SKM-1 treated with dmso at 0.1 percent for 144 hours (cell line): ENCODE data around the gene ACP3.

Experiments used
- DNase-seq: peaks from one replicate; lab custom pipeline; 2025; ENCODE audit not compliant: unreplicated experiment; lab: John Stamatoyannopoulos, UW

ACP3 gene

DNA sequence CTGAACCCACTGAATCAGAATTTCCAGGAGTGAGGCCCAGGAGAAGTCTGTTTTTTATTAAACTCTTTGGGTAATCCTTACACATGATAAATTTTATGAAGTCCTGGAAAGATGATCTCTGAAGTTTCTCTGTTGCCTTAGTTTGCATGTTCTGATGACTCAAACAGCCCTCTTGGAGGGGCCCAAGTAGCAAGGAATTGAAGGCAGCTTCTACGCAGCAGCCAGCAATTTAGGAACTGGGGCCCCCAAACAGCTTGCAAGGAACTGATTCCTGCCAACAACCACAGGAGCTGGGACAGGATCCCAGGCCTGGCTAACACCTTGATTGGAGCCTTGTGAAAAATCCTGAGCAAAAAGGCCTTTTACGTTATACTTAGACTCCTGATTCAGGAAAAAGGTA is 5.4 kb upstream of the ACP3 start:
- DNase-seq = no peak

DNA sequence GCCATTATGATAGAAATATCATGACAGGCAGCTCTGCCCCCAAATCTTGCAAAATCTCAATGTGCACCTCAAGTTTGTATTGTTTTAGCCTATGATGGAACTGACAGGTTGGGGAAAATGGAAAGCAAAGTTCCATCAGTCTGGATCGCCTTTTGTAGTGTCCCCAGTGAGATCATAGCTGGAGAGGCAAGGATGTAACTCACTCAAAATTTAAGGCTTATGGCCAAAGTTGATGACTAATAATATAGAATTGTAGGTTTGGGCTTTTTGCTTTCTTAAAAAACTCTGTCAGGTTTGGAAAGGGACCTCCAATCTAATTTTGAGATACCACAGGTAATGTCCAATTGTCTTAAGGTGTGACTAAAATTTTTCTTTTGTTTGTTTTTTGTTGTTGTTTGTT is 1.4 kb upstream of the ACP3 start:
- DNase-seq = no peak

DNA sequence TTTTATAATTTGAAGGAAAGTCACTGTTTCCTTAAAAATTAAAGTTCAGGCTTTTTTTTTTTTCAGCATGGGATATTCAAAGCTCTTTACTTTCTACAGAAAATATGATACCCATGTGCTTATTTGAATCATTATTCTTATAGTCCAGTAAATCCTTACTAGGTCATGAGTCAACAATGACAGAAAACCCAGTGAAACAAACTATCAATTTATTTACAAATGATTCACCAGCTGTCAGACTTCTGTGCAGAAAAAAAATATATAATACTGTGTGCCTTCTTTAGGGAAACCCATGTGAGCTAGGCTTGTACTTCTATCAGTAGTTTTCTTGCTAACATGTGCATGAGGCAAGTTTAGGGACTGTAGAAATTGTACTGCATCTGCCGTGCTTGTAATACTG is 1.2 kb downstream of the ACP3 start:
- DNase-seq = no peak

DNA sequence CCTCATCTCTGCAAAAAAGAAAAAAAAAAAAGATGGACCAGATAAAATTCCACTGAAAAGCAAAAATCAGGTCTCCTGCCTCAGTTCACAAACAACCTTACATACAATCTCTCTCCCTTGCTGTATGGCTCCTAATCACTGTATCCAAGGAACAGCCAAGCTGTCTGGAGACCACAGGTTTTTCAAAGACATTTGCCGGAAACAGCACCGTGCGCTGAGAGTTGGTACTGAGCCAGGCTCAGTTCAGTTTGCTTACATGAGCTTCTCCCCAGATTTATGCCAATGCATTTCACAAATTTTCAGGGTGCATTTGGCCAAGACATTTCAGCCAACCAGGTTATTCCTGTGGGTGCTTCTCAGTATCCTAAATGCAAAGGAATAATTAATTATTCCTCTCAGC is 4.1 kb downstream of the ACP3 start:
- DNase-seq = no peak

DNA sequence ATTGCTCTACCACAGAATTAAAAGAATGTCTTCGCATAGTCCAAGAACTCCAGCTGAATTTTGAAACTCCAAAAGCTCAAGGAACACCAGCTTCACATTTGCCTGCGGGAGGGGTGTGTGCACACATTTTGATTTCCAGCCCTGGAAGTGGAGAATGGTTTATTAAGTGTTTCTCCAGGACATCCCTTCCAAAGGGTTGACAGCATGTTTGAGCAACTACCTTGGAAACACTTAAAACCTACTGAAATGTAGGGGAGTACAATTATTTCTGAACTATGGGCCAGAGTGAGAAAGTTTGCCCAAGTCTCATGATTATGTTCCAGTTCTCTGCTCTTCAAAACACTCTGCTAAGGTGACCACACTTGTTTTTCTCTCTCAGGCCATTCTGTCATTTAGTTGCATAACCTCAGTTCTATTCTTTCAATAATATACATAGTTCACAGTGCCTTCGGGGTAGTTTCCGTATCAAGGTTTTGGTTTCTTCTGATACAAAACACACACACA is 7.9 kb downstream of the ACP3 start:
- DNase-seq = no peak

DNA sequence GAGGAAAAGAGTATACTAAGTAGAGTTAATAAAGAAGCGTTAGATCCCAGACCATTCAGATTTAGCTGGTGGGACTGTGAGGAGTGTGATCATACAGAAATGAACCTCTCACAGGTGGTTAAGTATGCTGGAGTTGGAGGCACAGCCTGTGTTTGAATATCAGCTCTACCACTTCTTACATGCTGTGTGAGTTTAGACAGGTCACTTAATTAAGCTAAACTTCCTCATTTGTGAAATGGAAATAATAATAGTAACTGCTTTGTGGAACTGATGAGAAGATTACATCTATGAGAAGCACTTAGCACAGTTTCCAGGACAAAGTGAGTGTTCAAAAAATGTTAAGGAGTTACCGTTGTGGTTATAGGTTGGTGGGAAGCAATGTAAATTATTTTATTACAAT is 8.4 kb downstream of the ACP3 start:
- peak; percentile 6 for DNase-seq

DNA sequence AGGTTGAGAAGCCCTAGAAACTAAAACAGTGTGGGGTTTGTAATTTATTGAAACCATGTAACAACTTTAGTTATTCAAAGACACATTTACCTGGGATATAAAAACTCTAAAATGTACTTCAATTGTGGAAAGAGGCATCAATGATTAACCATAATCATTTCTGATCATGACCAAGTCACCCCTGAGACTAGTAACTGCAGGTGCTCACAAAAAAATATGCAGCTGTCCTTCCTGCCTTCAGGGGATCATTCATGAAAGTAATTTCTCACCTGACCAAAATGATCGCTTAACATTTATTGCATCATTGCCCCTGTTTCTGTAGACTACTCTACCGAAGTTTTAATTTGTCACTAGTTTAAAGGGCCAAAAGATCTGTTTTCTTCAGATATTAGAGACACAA is 9.0 kb downstream of the ACP3 start:
- DNase-seq = no peak

DNA sequence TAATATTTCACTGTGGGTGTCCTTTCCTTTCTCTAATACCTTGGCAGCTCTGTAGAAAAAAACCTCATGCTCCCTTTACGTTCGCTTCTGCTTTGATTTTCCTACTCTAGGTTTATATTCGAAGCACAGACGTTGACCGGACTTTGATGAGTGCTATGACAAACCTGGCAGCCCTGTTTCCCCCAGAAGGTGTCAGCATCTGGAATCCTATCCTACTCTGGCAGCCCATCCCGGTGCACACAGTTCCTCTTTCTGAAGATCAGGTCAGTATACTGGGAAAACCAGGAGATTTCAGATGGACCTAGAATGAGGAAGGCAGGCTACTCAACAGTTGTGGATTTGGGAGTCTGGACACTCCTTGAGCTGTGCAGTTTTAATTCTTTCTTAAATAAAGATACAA is 14.9 kb downstream of the ACP3 start:
- DNase-seq = no peak

DNA sequence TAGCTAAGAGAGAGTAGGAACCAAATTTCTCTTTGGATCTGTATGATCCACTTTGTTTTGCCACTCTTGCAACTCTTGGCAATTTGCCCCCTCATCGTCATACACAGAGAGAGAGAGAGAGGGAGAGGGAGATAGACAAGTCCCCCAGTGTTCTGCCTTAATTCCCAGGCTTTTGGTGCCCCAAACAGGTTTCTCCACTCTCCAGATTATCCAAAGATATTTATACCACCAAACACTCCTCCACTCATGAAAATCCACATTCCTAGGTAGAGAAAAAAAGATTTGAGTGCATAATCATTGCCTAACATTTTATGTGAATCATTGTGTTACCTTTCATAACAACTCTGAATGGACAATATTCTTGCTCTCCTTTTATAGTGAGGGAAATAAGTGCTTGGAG is 15.3 kb downstream of the ACP3 start:
- DNase-seq = no peak

DNA sequence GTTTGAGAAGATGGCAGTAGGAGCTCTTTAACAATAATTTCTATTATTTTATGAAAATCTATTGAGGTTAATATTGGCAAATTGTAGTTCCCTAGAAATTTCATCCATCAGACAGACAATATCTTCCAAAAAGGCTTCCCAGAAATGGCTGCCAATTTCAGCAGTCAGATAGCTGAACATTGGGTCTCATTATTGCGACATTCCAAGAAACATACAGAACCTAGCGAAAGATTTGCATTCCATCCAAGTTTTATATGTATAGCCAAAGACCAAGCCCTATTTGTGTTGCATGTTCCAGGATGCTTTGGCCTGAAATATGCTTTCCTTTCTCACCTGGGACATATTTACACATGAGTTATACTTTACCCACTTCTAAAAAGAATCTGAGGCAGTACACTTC is 24.5 kb downstream of the ACP3 start:
- no peak for DNase-seq

DNA sequence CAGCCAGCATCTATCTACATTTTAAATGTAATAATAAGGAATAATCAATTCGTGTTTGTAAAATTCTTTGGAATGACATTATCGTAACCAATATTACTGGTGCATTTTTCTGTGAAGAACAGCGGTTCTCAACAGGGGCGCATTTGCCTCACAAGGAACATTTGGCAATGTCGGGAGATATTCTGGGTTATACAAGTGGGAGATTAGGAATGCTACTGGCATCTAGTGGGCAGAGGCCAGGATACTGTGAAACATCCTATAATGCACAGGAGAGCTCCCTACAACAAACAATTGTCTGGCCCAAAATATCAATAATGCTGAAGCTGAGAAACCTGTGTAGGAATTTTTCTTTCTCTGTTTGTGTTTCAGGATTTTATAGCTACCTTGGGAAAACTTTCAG is 25.0 kb downstream of the ACP3 start:
- no peak for DNase-seq

DNA sequence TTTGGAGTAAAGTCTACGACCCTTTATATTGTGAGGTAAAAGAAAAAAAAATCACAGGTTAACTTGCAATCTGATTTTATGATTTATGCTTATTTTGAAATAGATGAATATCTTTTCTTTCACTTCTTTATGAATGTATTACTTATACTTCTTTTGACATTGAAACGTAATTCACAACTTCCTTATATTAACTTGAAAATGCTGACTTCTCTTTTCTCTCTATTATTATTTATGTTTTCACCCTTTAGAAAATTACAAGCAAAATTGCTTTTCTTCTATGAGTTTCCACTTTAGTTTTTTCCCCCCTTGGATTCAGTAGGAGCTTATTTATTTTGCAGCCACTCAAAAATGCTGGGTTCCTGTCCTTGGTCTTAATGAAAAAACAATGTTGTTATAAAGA is 25.4 kb downstream of the ACP3 start:
- DNase-seq = no peak

DNA sequence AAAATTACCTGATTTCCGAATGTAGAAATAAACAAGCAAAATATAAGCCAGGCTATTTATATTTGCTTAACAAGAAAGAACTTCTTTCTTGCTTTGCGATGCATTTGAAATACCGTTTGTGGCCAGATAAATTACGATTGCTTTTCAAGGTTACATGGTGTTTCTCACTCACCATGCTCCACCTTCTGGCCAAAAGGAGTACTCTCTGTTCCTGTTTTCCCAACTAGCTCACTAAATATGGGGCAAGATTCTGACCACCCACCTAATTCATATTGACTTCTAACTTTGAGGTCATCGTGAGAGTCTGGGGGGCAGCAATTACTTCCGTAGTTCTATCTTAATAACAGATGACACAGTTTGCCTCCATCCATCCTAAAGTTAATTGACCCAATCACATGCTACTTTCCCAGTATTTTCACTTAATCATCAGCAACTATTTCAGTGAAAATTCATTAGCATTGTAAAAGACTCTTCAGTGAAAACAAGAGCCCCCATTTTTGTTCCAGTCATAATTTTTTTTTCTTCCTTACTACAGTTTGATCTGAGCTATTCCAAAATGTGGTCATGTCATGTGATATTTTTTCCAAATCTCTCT is 25.9 kb downstream of the ACP3 start:
- DNase-seq = peak; percentile 78

DNA sequence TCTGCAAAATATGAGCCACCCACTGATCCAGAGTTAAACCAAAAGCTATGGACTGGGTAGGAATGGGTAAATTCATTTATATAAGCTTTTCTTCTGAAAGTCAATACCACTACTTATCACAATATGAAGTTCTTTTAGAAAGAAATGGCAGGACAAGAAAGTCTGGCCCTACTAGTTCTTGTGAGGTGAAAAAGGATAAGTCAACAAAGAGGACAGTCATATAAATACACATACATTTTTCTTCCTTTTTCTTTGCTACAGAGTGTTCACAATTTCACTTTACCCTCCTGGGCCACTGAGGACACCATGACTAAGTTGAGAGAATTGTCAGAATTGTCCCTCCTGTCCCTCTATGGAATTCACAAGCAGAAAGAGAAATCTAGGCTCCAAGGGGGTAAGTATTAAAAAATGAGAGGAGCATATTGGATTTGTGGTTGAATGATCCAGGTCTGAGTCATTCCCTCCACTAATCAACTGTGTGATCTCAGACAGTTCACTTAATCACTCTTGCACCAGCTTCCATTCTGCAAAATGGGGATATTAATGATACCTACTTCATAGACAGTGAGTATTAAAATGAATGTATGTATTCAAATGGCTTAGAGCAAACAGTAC is 27.6 kb downstream of the ACP3 start:
- DNase-seq = no peak

DNA sequence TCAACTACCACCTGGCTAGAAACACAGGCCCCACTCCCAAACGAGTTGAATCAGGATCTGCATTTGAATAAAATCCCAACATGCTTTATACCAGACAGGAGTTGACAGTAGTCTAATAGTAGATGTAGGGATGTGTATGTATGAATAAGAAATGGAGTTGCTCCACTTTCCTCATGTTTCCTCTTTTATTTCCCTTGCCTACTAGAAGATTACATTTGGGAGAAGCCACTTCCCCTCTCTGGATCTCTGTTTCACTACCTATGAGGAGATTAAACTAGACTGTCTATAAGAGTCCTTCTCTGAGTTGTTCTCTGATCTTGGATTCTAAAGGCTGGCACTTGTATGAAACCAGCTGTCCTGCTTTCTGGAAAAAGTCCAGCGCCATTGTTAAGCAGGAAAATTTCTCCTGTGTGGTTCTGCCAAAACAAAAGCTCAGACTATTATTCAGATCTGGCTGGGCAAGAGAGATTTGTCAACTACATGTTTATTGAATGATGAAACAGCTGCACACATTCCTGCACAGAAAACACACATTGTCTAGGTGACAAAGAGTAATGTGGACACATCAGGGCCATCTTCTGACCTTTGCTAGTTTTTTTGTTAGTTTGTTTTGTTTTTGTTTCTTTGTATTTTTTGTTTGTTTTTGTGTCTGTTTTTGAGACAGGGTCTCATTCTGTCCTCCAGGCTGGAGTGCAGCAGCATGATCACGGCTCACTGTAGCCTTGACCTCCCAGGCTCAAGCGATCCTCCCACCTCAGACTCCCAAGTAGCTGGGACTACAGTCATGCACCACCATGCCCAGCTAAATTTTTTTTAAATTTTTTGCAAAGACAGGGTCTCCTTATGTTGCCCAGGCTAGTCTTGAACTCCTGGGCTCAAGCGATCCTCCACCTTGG is 29.9 kb downstream of the ACP3 start:
- no peak for DNase-seq

DNA sequence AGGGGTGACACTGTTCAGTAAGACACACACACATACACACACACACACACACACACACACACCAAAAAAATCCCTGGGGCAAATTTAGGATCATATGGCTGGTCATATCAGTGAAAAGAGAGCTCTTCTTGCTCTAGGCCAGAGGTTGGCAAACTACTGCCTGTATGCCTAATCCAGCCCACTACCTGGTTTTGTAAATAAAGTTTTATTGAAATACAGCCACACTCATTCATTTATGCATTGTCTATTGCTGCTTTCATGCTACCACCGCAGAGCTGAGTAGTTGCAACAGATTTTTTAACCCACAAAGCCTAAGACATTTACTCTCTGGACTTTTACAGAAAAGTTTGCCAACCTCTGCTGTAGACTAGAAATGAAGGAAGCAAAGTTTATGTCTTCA is 30.6 kb downstream of the ACP3 start:
- DNase-seq = no peak

DNA sequence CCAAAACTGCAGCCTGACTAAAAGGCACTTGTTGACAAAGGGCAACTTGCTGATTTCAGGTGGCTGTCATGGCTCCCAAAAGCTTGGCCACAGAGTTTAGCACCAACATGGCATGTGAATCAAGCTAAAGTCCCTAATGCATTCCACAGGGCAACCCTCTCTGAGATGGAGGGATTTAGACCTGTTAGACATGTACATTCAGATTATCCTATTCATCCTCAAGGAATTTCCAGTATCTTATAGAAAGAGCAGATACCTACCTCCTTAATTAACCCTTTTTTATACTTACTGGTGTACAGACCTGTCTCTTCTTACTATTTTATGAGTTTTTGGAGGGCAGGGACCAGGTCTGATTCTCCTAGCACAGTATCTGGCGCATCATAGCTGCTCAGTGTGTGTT is 31.3 kb downstream of the ACP3 start:
- DNase-seq = no peak

DNA sequence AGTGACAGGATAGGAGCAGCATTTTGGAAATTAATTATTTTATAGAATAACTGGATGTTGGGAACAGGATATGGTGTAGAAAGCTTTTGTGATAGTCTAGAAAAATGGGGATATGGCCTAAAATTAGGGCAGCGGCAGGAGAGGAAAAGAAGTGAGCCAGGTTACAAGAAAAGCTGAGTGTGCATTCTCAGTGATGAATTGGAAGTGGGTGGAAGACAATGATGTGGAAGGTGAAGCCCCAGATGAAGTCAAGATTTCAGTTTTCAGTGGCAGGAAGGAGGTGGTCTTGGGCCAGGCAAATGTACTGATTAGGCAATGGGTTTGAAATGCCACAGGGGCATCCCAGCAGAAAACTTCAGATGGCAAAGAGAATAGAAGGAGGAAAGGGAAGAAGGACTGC is 33.6 kb downstream of the ACP3 start:
- no peak for DNase-seq

DNA sequence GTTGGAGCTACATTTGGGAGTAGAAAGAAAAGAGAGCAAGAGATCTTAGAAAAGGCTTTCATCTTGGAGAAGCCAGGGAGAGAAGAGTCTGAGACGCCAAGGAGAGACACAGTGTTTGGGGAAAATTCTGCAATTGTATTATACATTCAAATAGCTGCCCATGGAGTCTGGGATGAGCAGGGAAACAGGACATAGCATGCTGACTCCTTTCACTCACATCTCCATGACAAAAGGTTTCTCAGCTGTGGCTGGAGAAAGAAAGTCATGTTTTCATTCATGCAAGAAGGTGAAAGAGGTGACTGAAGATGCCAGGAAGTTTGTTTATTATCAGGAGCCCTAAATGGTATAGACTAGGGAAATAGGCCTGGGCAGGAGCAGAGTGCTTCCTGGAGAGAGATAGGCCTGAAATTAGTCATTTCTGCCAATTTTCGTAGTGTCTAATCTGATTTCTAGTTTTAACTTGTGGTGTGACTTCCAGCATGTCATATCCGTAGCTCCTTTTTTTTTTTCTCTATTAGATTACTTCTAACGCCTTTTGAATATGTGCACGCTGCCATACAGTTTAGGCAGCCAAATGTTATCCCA is 34.1 kb downstream of the ACP3 start:
- no peak for DNase-seq

DNA sequence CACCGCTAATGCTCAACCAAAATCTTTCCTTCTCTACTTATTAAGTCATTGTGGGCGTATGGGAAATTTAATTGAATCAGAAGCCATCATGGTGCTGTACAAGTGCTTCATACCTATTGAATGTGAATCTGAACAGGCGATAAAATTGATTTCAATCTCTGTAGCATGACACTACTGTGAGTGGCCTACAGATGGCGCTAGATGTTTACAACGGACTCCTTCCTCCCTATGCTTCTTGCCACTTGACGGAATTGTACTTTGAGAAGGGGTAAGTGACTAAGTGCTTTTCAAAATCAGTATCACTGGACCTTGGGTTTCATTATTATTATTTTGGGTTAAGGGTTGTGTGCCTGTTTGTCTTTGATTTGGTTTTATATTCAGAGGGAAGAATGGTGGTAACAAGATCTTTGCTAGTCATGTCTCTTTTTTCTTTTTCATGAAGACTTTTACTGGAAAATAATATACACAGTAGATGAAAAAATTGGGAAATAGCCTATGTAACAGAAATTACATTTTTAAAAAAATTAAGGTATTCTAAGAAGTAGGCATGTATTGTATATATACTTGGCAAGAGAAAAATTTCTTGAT is 35.4 kb downstream of the ACP3 start:
- peak; percentile 73 for DNase-seq

DNA sequence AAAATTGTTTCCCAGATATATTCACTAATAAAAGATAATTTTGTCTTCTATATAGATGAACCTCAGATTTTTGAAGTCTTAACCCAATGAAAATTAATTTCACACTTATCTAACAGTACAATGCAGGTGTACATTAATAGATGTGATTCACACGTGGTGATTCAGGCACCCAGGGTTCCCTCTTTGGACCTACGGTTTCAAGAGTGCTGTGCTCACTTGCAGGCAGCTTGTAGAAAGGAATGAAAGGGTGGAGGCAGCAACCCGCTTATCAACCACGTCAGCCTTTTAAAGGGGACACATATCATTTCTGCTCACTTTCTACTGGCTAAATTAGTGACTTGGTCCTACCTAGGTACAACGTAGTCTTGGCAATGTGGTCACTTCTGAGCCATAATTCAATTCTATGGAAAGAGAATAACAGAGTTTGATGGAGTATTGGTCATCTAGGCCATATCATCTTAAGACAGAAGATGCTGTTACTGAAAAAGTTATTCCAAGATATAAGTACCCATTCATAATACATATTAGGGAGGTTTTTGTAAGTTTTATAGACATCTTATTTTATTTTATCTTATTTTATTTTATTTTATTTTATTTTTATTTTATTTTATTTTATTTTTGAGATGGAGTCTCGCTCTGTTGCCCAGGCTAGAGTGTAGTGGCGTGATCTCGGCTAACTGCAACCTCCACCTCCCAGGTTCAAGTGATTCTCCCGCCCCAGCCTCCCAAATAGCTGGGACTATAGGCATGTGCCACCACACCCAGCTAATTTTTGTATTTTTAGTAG is 37.9 kb downstream of the ACP3 start:
- no peak for DNase-seq
